Naive thymus-derived CD4-positive, alpha-beta T cell (primary cell): ENCODE results near the gene PBX4. TPM values are rescaled to one million over a fixed set of nuclear protein-coding genes. Genes with fewer than 3 reads are reported as not detected.

Experiments
- ATAC-seq: fragments of 150-1000 bp; cut with Tn5 transposase; 2 replicates; pipeline ENCODE4 v1.10.0; 2021; ENCODE audit warnings: mild to moderate bottlenecking, moderate library complexity
- CTCF ChIA-PET: fragments of 350-600 bp; sonication (Branson Sonifier 250); formaldehyde crosslinking; loops from one replicate; lab custom pipeline; 2021; ENCODE audit warnings: antibody characterized with exemption; lab: Charles Lee
- POLR2A ChIA-PET: fragments of 350-600 bp; sonication (Branson Sonifier 250); formaldehyde crosslinking; loops from one replicate; lab custom pipeline; 2021; ENCODE audit warnings: antibody characterized with exemption, inconsistent platforms; lab: Charles Lee
- DNase-seq, 9 donors: peaks; one replicate each; pipeline versions ENCODE4 v3.0.0 to v3.0.0-alpha.2; 2020 to 2022; ENCODE audit warnings: mixed read lengths in 1 of 9
- H3K27ac ChIP-seq: one replicate; pipeline ENCODE4 v1.7.0; 2013; ENCODE audit warnings: mild to moderate bottlenecking, low read depth, low read length, moderate library complexity
- H3K27me3 ChIP-seq, 2 donors: one replicate each; pipeline ENCODE4 v1.7.0; 2013; ENCODE audit warnings: low read length in 2 of 2, mild to moderate bottlenecking in 2 of 2, moderate library complexity in 2 of 2; ENCODE audit not compliant: control insufficient read depth in 2 of 2, insufficient read depth in 2 of 2
- H3K36me3 ChIP-seq, 3 experiments: 1 replicate in 2 of 3; 2 replicates in 1 of 3; pipeline ENCODE4 v1.7.0; 2013; ENCODE audit warnings: low read length in 3 of 3, mild to moderate bottlenecking in 3 of 3, moderate library complexity in 1 of 3; ENCODE audit not compliant: insufficient read depth in 3 of 3, control insufficient read depth in 2 of 3
- H3K4me1 ChIP-seq, 2 donors: one replicate each; pipeline ENCODE4 v1.7.0; 2013; ENCODE audit warnings: low read length in 2 of 2, mild to moderate bottlenecking in 2 of 2, moderate library complexity in 1 of 2; ENCODE audit not compliant: control insufficient read depth in 2 of 2, insufficient read depth in 2 of 2
- H3K4me3 ChIP-seq: 2 replicates; pipeline ENCODE4 v1.7.0; 2013; ENCODE audit warnings: mild to moderate bottlenecking, low read length
- H3K9me3 ChIP-seq, 3 experiments: 1 replicate in 2 of 3; 2 replicates in 1 of 3; pipeline ENCODE4 v1.7.0; 2013; ENCODE audit warnings: low read length in 3 of 3; ENCODE audit not compliant: control insufficient read depth in 2 of 3
- H3K27ac Mint-ChIP-seq, 9 donors: one replicate each; pipeline ENCODE4 v1.8.0; 2020 to 2022; ENCODE audit warnings: mixed read lengths in 9 of 9, mild to moderate bottlenecking in 8 of 9, moderate library complexity in 5 of 9, inconsistent platforms in 2 of 9
- H3K27me3 Mint-ChIP-seq, 5 donors: one replicate each; pipeline ENCODE4 v1.8.0; 2021 to 2022; ENCODE audit warnings: mixed read lengths in 5 of 5, mild to moderate bottlenecking in 1 of 5
- H3K36me3 Mint-ChIP-seq, 5 donors: one replicate each; pipeline ENCODE4 v1.8.0; 2020 to 2022; ENCODE audit warnings: mixed read lengths in 5 of 5, mild to moderate bottlenecking in 3 of 5, inconsistent platforms in 1 of 5
- H3K4me1 Mint-ChIP-seq, 7 donors: one replicate each; pipeline ENCODE4 v1.8.0; 2020 to 2022; ENCODE audit warnings: mixed read lengths in 7 of 7, mild to moderate bottlenecking in 3 of 7, inconsistent platforms in 1 of 7
- H3K4me3 Mint-ChIP-seq, 10 donors: one replicate each; pipeline ENCODE4 v1.8.0; 2020 to 2022; ENCODE audit warnings: mild to moderate bottlenecking in 10 of 10, mixed read lengths in 10 of 10, moderate library complexity in 6 of 10, inconsistent platforms in 2 of 10
- H3K9me3 Mint-ChIP-seq, 11 donors: one replicate each; pipeline ENCODE4 v1.8.0; 2020 to 2022; ENCODE audit warnings: mixed read lengths in 11 of 11, mild to moderate bottlenecking in 4 of 11, inconsistent platforms in 1 of 11, moderate library complexity in 1 of 11
- intact Hi-C, 2 donors: fragments of 100-400 bp; cut with micrococcal nuclease; formaldehyde crosslinking; loops; one replicate each; pipeline ENCODE4 v1.15.1; 2023
- polyA plus RNA-seq, 2 donors: library from polyadenylated mRNA; unstranded; fragments of 300-500 nt; fragmentation: Illumina TruSeq; gene quantifications; one replicate each; pipeline ENCODE4 v1.2.3, GENCODE V29; 2021
- total RNA-seq, 6 experiments: library from RNA in 5 of 6; stranded (reverse) in 5 of 6; gene quantifications; 1 replicate in 5 of 6; 2 replicates in 1 of 6; pipeline ENCODE4 v1.2.3 and lab custom pipeline; 2021 to 2026

PBX4 gene
- total and polyA plus RNA-seq, 7 experiments from 2014 or later: 3.8 to 42.7 (median 30.9) TPM

DNA sequence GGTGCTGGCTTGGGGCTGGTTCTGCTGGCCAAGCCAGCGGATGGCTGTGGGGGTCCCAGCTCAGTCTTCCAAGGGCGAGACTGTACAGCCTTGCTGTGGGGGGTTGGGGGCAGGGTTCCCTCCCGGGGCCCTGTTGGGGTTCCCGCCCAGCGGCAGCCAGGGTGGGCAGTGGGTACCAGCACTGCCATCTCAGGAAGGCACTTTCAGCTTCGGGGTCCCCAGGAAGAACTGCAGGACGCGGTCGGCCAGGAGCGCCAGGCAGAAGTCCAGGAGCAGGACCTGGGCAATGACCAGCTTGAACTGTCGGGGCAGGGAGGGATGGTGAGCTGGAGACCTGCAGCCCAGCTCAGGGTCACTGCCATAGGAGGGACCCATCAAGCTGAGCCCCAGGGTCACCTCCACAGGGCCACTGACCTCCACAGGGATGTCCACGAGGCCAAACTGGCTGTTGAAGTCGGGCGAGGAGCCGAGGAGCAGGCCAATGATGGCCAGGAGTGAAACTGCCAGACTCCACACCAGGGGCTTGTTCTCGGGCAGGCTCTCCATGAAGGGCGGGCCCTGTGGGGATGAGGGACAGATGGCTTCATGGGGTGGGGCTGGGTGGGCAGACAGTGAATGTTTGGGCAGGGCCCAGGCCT is 26.9 kb upstream of the PBX4 start:
- peaks cover 0 to 70% (median 3%) of the 10 kb centered on the region in 3 experiments for H3K36me3 ChIP-seq
- DNase-seq: no peak
- H3K4me3 ChIP-seq: no peak overlapping the region
- CTCF ChIA-PET: interaction anchor here (1.0 to 1.1 kb wide), 4 partner anchors 12 to 113 kb away, joined by 3 to 7 read pairs (median 3); no protein-coding TSS in a partner anchor
- no peaks in the 10 kb centered on the region for H3K9me3 Mint-ChIP-seq
- no peaks in the 10 kb centered on the region for H3K9me3 ChIP-seq
- peak overlapping the region; percentile 18 for H3K27ac ChIP-seq
- H3K36me3 Mint-ChIP-seq: peaks cover 0 to 25% (median 0%) of the 10 kb centered on the region in 5 donors
- no peaks in the 10 kb centered on the region for H3K27me3 ChIP-seq
- intact Hi-C loops: no loop called here
- no peaks in the 10 kb centered on the region for H3K27me3 Mint-ChIP-seq
- peaks cover 8 to 19% (median 13%) of the 10 kb centered on the region in 7 donors for H3K4me1 Mint-ChIP-seq
- H3K4me3 Mint-ChIP-seq: no peak overlapping the region
- peaks cover 10 to 18% of the 10 kb centered on the region in 2 donors for H3K4me1 ChIP-seq
- H3K27ac Mint-ChIP-seq: peak overlapping the region in 3 of 9 donors; percentile 13 to 95 (median 21)
- POLR2A ChIA-PET: interaction anchor here (2.5 to 3.2 kb wide), 2 partner anchors 23 to 112 kb away, joined by 19 to 30 read pairs; partner anchors contain the start of gene ZNF101
- no peak for ATAC-seq

DNA sequence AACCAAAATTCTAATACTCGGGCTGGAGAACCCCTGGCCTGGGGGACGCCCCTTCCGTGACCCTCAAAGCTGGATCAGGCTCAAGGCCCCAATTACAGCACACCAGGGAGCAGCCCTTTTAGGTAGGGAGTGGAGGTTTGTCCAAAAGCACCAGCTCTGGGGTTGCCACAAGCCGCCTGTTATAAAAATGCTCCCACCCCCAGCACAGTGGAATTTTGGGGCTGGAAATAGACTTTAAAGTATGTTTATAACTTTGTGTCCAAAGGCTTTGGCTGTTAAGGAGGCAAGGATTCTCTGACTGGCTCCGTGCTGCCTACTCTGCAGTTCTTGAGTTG is 25.5 kb upstream of the PBX4 start:
- intact Hi-C loops: loop anchor here in 1 of 2 donors (5.0 kb wide), 1 partner anchor 257 kb away; no protein-coding TSS in a partner anchor
- ChIA-PET CTCF (interaction anchor here (0.7 to 1.6 kb wide), 9 partner anchors 25 to 314 kb away, joined by 3 to 25 read pairs (median 4); partner anchors contain the start of genes YJEFN3 and ZNF101), POLR2A (interaction anchor here (0.7 to 3.2 kb wide), 19 partner anchors 11 to 222 kb away, joined by 3 to 30 read pairs (median 4); partner anchors contain the start of genes ATP13A1, YJEFN3, ZNF101 and ZNF253)
- no peak for ATAC-seq
- DNase-seq: no peak
- Histone ChIP-seq H3K27me3 (no peaks in the 10 kb centered on the region), H3K4me1 (peaks cover 10 to 18% of the 10 kb centered on the region in 2 donors), H3K4me3 (peak overlapping the region; percentile 82), H3K27ac (peak overlapping the region; percentile 89), H3K9me3 (no peaks in the 10 kb centered on the region), H3K36me3 (peaks cover 0 to 70% (median 7%) of the 10 kb centered on the region in 3 experiments)
- Mint-ChIP-seq H3K27ac (peak overlapping the region; percentile 88 to 98 (median 97)), H3K4me3 (peak overlapping the region; percentile 93 to 100 (median 98)), H3K9me3 (no peaks in the 10 kb centered on the region), H3K4me1 (peaks cover 12 to 25% (median 18%) of the 10 kb centered on the region in 7 donors), H3K27me3 (no peaks in the 10 kb centered on the region), H3K36me3 (peaks cover 0 to 20% (median 0%) of the 10 kb centered on the region in 5 donors)

DNA sequence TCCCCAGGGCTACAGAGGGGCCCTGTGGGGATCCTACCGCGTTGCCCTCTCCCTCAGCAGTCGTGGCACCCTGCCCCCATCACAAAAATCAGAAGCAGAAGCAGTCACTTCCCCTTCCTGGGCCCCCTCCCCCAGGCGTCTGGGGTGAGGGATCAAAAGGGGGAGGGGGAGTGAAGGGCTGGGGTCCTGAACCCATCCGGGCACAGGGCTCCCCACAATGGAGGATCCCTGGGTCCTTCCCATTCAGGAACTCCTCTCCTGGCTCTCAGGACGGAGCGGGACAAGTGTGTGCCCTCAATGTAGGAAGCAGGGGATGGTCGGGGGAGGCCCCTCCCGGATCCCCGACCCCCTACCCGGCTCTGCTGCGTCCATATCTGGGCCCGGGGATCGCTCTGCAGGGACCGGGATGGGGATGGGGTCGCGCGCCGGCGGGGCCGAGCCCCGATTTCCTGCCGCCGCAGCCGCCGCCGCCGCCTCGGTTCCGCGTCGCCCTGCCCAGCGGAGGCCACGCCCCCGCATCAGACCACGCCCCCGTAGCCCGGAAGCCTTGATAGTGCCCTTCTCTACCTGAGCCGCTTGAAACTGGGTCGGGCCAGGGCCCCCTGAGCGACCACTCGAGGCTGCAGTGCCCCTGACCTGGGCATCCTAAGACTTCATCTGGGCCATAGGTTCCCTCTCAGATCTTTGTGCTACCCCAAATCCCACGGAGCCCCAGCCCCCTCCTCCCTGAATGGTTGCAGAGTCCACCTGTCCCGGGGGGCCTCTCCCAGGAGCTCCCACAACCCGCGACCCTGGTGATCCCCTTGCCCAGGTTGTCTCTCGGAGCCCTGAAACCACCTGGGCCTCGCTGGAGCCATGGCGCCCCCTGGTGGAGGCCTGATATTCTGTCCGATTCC is 24.9 kb upstream of the PBX4 start, which contains the start of gene GMIP:
Gene GMIP (minus strand): TSS at position 500 of the 896 bp plus-strand sequence. CDS start 128 bp downstream, at position 372.
- intact Hi-C loops: loop anchor here (1.0 to 5.0 kb wide), 12 partner anchors 15 to 316 kb away; partner anchors contain the start of genes ATP13A1 (in 2 of the 2), LPAR2 (in 2 of the 2), PBX4 (in 2 of the 2) and ZNF101 (in 1 of the 2)
- CTCF ChIA-PET: interaction anchor here (0.7 to 1.6 kb wide), 7 partner anchors 26 to 314 kb away, joined by 3 to 25 read pairs (median 5); partner anchors contain the start of genes YJEFN3 and ZNF101
- Histone ChIP-seq H3K27ac (peak within 1 kb of the TSS; percentile 89), H3K9me3 (no peaks in the 10 kb centered on the region), H3K27me3 (no peaks in the 10 kb centered on the region), H3K36me3 (peaks cover 0 to 72% (median 7%) of the 10 kb centered on the region in 3 experiments), H3K4me1 (peaks cover 10 to 18% of the 10 kb centered on the region in 2 donors), H3K4me3 (peak within 1 kb of the TSS; percentile 82)
- ATAC-seq: peak; percentile 94
- no peaks in the 10 kb centered on the region for H3K9me3 Mint-ChIP-seq
- peak; percentile 82 to 91 (median 88) for DNase-seq
- H3K27me3 Mint-ChIP-seq: no peaks in the 10 kb centered on the region
- H3K4me3 Mint-ChIP-seq: peak within 1 kb of the TSS; percentile 93 to 100 (median 98)
- peaks cover 0 to 21% (median under 1%) of the 10 kb centered on the region in 5 donors for H3K36me3 Mint-ChIP-seq
- peaks cover 12 to 25% (median 18%) of the 10 kb centered on the region in 7 donors for H3K4me1 Mint-ChIP-seq
- POLR2A ChIA-PET: interaction anchor here (0.7 to 3.2 kb wide), 19 partner anchors 10 to 222 kb away, joined by 3 to 30 read pairs (median 4); partner anchors contain the start of genes ATP13A1, YJEFN3, ZNF101 and ZNF253
- H3K27ac Mint-ChIP-seq: peak within 1 kb of the TSS; percentile 88 to 98 (median 97)

DNA sequence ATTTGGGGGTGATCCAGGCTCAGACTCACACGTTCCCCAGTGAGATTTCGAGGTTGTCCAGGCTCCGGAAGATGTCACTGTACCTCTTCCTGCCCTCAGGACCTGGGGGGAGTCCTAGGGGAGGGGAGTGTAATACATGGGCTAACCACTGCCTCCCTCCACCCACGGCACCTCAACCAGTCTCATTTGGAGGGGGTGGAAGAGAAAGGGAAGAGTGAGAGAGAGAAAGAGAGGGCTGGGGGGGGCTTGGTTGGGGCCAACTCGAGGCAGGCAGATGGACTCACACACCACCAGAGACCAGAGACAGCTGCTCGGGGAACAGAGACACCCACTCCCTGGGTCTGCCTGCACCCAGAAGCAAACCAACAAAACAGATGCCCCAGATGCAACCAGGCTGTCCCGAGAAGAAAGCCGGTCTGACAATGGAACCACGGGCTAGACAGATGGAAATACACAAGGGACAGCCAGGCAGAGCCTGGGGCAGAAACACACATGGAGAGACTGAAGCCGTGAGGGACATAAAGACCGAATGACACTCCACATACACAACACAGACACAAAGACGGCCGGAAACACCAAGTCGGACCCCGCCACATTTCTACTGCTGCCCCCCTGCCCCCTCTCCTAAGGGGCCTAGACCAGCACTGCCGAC is 24.1 kb upstream of the PBX4 start:
- Mint-ChIP-seq H3K4me1 (peaks cover 12 to 25% (median 20%) of the 10 kb centered on the region in 7 donors), H3K9me3 (no peaks in the 10 kb centered on the region), H3K27me3 (no peaks in the 10 kb centered on the region), H3K36me3 (peaks cover 0 to 21% (median 4%) of the 10 kb centered on the region in 5 donors), H3K4me3 (peak overlapping the region; percentile 93 to 100 (median 98)), H3K27ac (peak overlapping the region; percentile 88 to 98 (median 97))
- Histone ChIP-seq H3K9me3 (no peaks in the 10 kb centered on the region), H3K27me3 (no peaks in the 10 kb centered on the region), H3K36me3 (peaks cover 0 to 73% (median 5%) of the 10 kb centered on the region in 3 experiments), H3K27ac (peak overlapping the region; percentile 89), H3K4me3 (peak overlapping the region; percentile 82), H3K4me1 (peaks cover 10 to 18% of the 10 kb centered on the region in 2 donors)
- peak in 5 of 9 donors; percentile 22 to 59 (median 30) for DNase-seq
- intact Hi-C loops: loop anchor here (1.0 to 5.0 kb wide), 12 partner anchors 14 to 317 kb away; partner anchors contain the start of genes ATP13A1 (in 2 of the 2), LPAR2 (in 2 of the 2), PBX4 (in 2 of the 2) and ZNF101 (in 1 of the 2)
- POLR2A ChIA-PET: no interaction called here
- ATAC-seq: peak; percentile 23
- CTCF ChIA-PET: no interaction called here

DNA sequence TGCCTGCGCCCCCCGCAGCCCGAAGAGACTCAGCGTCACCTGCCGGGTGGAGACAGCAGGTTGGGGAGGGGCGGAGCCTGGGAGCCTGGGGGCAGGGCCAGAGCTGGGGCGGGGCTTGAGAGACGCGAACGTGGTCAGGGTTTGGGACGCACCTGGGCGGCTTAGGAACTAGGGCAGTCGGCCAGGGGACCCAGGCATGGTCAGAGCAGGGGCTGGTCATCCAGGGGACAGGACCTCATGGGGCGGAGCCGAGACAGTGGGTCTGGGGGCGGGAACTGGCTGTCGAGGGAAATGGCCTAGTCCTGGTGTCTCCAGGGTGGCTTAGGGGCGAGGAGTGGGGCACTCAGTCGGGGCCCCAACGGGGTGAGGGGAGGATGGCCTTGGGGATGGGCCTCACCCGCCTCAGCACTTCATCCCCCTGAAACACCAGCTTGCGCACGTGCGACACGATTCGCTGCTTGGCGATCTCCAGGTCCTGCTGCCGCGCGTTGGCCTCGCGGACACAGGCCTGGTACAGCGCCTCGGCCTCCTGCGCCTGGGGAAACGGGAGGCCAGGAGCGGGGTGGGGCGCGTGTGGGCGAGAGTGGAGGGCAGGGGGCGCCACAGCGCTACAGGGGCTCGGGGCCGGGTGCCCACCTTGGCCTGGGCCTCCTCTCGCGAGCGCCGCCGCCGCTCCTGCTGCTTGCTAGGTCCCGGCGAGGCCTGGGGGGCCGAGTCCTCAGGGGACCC is 19.2 kb upstream of the PBX4 start:
- DNase-seq (no peak), ATAC-seq (peak; percentile 30)
- peaks cover 0 to 3% (median 0%) of the 10 kb centered on the region in 11 donors for H3K9me3 Mint-ChIP-seq
- Histone ChIP-seq H3K4me1 (peaks cover 7 to 14% of the 10 kb centered on the region in 2 donors), H3K36me3 (peaks cover 17 to 79% (median 31%) of the 10 kb centered on the region in 3 experiments), H3K9me3 (no peaks in the 10 kb centered on the region), H3K27ac (no peak overlapping the region), H3K4me3 (no peak overlapping the region), H3K27me3 (no peaks in the 10 kb centered on the region)
- H3K27me3 Mint-ChIP-seq: no peaks in the 10 kb centered on the region
- peaks cover 20 to 38% (median 26%) of the 10 kb centered on the region in 7 donors for H3K4me1 Mint-ChIP-seq
- intact Hi-C loops: no loop called here
- H3K27ac Mint-ChIP-seq: peak overlapping the region in 1 of 9 donors; percentile 56
- ChIA-PET CTCF (interaction anchor here (0.8 kb wide), 1 partner anchor 23 kb away, joined by 3 read pairs; no protein-coding TSS in a partner anchor), POLR2A (interaction anchor here (1.4 to 1.5 kb wide), 2 partner anchors 9 to 29 kb away, joined by 3 to 4 read pairs; no protein-coding TSS in a partner anchor)
- H3K4me3 Mint-ChIP-seq: no peak overlapping the region
- H3K36me3 Mint-ChIP-seq: peaks cover 9 to 36% (median 19%) of the 10 kb centered on the region in 5 donors
